HPDE6-E6E7 (cell line): ENCODE data around the gene CEP170B.
A peak's percentile ranks its signal among the peaks of the same experiment; 100 is the strongest.
"Not testable (repeated sequence)": the region's sequence is repeated elsewhere in the genome, so short reads cannot be mapped to it uniquely, and the experiment has no call there.

ENCODE experiments used
- DNase-seq: peaks from one replicate; pipeline ENCODE4 v3.0.0; 2011; ENCODE audit warnings: missing footprints; ENCODE audit errors: extremely low spot score

Gene CEP170B

DNA sequence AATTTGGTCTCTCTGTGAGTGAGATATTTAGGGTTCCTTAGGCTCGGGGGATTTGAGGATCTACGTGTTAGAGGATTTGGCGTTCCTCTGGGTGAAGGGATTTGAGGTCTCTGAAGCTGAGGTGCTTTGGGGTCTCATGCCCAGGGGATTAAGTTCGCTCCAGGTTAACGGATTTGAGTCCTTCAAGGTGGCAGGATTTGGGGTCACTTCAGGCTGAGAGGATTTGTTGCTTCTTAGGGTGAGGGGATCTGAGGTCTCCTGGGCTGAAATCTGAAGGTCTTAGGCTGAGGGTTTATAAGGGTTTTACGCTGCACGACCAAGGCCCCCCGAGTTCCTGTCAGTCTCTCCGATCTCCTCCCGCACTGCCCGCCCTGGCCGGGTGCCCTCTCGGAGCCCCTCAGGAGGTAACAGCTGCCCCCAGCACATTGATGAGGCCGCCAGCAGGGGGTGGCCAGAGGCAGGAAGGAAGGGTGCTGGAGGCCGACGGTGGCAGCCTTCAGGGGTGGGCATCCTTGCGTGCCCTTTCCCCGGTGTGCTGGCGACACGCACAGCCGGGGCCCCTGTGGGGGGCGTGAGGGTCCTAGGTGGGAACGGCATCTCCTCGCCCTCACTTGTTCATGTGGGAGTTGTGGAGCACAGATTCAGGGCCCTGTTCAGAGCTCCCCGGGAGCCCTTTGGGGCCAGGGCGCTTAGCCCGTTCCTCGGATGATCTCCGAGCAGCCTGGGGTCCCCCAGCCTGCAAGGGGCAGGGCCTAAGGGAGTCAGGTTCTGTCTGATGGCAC, 14.3 kb downstream of the CEP170B start:
- DNase-seq = no peak

DNA sequence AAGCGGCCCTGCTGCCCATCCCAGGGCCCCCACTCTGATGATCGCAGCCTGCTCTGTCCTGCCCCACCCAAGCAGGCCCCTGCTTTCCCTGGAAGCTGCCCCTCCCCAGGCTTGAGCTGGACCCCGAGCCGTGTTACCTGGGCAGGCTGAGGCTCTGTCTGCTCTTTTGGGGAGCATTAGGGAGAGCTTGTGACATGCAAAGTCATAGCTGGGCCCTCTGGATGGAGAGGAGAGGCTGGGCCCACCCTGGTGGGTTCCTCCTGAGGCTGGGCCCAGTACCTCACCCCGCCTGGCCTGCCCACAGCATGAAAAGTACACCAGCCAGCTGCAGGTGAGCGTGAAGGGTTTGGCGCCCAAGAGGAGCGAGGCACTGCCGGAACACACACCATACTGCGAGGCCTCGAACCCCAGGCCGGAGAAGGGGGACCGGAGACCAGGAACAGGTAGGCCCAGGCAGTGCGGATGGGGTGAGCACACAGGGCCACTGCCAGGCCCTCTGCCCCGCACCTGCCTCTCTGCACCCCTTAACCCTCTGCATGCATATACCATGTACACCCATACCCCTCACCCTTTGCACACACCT, 15.0 kb downstream of the CEP170B start:
- DNase-seq = no peak

DNA sequence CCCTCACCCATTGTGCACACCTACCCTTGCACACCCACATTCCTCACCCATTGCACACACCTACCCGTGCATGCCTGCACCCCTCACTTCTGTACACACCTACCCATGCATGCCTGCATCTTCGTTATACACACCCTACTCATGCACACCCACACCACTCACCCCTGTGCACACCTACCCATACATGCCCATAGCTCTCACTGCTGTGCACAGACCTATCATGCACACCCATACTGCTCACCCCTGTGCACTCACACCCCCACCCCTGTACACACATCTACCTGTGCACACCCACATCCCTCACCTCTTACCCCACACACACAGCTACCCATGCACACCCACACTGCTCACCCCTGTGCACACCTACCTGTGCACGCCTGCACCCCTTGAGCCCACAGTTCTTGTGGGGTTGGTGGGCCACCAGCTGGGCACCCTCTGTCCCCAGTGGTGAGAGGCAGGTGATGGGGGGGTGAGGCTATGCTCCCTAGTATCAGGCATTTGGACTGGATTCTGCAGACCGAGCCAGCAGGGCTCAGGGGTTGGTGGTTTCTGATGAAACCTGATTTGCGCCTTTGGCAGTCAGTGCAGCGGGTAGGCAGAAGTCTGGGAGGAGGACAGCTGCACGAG, 15.6 kb downstream of the CEP170B start:
- DNase-seq = no peak

DNA sequence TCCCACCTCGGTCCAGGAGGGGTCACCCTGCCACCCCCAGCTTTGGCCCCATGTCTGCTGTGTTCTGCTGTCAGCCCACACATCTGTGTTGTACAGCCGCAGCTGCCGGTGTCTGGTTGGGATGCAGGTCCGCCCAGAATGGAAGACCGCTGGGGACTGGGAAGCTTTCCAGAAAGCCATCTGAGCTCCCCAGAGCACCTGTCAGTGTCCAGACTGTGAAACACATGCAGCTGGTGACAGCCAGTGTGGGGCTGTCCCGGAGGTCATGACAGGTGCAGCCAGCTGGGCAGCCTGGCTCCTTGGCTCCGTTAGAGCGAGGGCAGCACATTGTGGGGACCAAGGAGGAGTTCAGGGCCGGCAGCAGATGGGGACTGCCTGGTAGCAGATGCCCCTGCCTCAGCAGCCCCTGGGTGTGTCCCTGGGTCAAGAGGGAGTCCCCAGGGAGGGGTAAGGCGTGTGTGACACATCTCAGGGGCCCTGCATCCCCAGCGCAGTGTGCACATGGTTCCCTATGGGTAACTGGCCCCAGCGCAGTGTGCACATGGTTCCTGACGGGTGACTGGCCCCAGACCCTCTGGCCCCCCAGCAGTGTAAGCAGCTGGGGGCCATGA, 16.4 kb downstream of the CEP170B start:
- DNase-seq = no peak

DNA sequence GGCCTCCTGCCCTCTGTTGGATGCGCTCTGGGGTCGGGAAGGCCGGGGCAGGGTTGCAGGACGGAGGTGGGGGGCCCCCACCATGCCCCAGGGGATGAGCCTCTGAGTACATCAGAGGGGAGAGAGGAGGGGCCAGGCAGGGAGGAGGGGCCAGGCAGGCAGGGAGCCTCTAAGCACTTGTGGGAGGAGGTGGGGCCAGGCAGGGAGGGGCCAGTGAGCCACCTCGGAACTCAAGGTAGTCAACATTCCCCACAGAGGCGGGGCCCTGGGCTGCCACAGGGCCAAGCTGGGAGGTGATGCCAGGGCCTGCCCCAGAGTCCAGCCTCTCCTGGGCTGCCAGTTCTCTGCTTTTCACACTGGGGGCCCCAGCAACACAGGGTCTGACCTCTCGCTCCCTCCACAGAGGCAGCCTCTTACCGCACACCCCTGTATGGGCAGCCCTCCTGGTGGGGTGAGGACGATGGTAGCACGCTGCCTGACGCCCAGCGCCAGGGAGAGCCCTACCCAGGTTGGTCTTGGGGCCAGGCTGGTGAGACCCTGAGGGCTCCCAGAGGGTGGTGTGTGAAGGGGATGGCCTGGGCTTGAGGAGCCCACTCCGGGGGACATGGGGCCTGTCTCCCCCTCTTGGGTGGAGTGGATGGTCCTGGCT, 17.4 kb downstream of the CEP170B start:
- peak; percentile 95 for DNase-seq

DNA sequence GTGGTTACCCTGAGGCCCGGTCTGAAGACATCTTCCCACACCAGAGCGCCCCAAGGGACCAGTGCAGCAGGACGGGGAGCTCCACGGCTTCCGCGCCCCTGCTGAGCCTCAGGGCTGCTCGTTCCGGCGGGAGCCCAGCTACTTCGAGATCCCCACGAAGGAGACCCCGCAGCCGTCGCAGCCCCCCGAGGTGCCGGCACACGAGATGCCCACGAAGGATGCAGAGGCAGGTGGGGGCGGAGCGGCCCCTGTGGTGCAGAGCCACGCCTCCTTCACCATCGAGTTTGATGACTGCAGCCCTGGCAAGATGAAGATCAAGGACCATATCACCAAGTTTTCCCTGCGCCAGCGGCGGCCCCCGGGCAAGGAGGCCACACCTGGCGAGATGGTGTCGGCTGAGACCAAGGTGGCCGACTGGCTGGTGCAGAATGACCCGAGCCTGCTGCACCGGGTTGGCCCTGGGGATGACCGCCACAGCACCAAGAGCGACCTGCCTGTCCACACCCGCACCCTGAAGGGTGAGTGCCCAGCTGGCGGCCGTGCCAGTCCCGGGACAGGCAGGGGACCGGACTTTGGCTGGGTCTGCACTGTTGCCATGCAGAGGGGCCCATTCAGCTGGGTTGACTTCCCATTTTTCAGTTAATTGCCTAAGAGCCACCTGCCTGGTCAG, 18.1 kb downstream of the CEP170B start:
- DNase-seq = no peak

DNA sequence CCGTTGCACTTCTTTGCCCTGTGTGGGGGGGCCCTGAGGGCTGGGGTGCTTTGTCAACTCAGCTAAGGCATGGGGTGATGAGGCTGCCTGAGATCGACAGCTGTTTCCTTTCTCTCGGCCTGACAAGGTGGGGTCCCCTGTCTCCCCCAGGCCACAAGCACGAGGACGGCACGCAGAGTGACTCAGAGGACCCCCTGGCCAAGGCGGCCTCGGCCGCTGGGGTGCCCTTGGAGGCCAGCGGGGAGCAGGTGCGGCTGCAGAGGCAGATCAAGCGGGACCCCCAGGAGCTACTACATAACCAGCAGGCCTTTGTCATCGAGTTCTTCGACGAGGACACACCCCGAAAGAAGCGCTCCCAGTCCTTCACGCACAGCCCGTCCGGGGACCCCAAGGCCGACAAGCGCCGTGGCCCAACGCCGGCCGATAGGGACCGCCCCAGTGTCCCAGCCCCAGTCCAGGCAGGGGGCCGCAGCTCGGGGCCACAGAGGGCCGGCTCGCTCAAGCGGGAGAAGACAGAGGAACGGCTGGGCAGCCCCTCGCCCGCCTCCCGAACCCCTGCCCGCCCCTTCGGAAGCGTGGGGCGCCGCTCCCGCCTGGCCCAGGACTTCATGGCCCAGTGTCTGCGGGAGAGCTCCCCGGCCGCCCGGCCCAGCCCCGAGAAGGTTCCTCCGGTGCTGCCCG, 18.8 kb downstream of the CEP170B start:
- no peak for DNase-seq

DNA sequence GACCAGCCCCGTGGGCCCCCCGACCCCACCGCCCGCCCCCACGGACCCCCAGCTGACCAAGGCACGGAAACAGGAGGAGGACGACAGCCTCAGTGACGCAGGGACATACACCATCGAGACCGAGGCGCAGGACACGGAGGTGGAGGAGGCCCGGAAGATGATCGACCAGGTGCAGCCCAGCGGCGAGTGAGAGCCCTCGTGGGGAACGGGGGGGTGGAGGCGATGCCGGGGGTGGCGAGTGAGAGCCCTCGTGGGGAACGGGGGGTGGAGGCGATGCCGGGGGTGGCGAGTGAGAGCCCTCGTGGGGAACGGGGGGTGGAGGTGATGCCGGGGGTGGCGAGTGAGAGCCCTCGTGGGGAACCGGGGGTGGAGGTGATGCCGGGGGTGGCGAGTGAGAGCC, 19.3 kb downstream of the CEP170B start:
- not testable (repeated sequence) for DNase-seq

DNA sequence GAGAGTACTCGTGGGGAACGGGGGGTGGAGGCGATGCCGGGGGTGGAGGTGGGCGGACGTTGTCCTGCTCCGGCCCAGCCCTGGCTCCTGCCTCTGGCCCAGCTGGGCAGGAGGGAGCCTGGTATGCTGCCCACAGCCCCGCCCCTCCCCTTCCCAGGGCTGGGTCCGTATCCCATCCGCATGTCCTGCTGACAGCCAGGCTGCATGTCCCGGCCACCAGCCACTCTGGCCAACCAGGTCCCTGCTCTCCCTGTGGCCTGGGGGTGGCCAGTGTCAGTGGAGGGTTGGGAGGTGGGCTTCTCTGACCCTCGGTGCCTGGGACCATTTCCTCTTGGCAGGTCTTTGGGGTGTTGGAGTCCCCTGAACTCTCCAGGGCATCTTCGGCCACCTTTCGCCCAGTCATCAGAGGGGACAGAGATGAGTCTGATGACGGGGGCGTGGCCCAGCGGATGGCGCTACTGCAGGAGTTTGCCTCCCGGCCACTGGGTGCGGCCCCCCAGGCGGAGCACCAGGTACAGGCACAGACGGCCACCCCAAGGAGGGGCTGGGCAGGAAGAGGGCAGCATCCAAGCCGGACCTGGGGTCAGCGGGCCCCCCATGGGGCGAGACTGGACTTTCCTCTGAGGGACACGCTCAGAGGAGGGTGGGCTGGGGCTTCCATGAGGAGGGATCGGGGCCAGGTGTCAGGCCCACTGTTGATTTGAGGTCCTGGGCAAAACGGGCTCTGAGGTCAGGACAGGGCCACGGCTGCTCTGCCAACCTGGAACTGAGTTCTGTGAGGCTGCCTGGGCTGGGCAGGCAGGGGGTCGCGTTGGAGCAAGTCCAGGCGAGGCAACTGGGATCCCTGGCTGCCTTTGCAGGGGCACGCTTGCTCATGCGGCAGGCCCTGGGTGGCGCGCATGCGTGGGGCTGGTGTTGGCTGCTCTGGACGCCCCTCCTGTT, 20.2 kb downstream of the CEP170B start:
- DNase-seq = no peak

DNA sequence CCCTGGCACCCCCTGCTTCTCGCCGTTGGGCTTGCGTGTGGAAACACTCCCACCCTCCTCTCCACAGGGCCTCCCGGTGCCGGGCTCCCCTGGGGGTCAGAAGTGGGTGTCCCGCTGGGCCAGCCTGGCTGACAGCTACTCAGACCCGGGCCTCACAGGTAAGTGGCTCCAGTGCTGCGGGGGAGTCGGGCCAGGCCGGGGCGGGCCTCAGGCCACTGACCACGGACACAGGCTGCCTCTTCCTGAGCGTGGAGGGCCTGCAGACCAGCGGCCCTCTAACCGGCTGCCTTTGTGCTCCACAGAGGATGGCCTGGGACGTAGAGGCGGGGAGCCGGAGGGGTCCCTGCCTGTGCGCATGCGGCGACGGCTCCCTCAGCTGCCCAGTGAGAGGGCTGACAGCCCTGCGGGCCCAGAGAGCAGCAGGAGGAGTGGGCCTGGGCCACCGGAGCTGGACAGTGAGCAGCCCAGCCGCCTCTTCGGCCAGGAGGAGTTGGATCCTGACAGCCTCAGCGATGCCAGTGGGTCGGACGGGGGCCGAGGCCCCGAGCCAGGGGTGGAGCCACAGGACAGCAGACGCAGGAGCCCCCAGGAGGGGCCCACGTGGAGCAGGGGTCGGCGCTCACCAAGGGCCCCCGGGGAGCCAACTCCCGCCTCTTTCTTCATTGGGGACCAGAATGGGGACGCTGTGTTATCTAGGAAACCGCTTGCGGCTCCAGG, 21.1 kb downstream of the CEP170B start:
- DNase-seq = no peak

DNA sequence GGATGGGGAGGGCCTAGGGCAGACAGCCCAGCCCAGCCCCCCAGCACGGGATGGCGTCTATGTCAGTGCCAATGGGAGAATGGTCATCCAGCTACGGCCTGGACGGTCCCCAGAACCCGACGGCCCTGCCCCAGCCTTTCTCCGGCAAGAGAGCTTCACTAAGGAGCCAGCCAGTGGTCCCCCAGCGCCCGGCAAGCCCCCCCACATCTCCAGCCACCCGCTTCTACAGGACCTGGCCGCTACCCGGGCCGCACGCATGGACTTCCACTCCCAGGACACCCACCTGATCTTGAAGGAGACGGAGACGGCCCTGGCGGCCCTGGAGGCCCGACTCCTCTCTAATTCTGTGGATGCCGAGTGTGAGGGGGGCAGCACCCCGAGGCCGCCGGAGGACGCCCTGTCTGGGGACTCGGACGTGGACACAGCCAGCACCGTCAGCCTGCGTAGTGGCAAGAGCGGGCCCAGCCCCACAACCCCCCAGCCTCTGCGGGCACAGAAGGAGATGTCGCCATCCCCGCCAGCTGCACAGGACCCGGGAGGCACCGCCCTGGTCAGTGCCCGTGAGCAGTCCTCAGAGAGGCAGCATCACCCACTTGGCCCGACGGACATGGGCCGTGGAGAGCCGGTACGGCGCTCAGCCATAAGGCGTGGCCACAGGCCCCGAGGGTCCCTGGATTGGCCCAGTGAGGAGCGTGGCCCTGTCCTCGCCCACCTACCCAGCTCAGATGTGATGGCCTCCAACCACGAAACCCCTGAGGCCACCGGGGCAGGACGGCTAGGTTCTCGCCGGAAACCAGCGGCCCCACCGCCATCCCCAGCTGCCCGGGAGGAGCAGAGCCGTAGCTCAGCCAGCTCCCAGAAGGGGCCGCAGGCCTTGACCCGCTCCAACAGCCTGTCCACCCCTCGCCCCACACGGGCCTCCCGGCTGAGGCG, 21.9 kb downstream of the CEP170B start:
- no peak for DNase-seq

DNA sequence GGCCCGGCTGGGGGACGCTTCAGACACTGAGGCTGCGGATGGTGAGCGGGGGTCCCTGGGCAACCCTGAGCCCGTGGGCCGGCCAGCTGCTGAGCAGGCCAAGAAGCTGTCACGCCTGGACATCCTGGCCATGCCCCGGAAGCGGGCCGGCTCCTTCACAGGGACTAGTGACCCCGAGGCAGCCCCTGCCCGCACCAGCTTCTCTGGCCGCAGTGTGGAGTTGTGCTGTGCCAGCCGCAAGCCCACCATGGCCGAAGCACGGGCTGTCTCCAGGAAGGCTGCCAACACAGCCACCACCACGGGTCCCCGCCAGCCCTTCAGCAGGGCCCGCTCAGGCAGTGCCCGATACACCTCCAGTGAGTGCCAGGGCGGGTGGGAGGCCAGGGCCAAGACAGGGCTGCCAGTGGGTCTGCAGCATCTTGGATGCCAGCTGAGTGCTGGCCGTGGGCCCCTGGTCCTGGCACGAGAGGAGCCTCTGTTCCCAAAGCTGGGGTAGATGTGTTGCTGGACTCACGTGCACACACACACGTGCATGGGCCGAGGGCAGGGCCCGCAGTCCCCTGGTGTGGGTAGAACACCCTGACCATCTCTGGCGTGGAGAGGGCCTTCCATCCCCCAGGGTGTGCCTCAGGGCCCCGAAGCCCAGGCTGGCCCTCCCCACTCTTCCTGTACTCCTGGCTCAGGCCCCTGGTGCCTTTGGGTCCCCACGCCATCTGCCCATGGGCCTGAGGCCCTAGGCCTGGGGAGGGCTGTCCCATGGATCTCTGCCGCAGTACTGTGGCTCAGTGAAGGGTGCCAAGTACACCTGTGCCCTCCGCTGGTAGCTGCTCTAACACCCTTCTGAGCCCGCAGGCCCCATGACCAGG, 22.8 kb downstream of the CEP170B start:
- DNase-seq = no peak

DNA sequence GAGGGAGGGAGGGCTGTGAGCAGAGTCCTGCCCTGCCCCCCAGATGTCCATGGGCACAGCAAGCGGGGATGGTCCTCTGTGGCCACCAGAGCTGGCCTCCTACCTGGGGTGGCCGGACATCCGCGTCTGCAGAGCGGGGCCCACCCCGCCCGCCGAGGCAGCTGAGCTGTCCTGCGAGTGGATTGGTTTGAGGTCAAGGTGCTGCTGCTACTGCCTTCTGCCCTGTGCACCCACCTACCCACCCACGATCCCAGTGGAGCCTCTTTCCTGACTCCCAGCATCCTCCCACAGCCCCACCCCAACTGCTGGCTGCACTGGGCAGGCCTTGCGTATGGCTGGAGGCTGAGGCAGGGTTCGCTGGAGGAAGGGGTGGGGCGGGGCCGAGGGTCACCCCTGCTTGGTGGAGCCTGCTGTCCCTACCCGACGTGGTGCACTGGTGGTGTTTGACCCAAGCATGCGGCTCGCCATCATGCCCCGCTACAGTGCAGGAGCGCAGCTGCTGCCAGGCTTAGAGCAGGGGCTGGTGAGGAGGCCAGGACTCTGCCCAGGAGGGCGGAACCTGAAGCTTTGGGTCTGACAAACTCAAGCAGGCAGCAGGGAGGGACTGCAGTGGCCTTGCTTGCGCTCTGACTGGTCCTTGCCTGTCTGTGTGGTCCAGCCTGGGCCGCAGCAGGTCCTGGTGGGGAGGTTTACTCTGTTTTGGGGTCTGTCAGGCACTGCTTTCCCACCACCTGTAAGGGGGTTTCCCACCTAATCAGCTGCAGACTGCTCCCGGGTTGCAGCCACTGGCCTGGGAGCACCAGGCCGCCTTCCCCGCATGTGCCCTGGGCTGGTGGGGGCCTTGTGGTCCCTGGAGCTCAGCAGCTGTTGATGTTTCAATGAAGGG, 23.7 kb downstream of the CEP170B start:
- no peak for DNase-seq

DNA sequence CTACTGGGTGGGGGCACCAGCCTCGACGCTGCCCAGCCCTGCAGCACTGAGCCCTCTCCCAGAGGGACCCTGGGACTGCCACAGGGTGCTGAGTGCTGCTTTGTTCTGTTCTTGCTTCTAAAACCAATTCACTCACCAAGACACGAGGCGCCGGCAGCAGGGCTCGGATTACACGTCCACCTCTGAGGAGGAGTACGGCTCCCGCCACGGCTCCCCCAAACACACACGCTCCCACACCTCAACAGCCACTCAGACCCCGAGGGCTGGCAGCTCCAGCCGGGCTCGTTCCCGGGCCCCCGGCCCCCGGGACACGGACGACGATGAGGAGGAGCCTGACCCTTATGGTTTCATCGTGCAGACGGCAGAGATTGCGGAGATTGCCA, 24.3 kb downstream of the CEP170B start:
- no peak for DNase-seq

DNA sequence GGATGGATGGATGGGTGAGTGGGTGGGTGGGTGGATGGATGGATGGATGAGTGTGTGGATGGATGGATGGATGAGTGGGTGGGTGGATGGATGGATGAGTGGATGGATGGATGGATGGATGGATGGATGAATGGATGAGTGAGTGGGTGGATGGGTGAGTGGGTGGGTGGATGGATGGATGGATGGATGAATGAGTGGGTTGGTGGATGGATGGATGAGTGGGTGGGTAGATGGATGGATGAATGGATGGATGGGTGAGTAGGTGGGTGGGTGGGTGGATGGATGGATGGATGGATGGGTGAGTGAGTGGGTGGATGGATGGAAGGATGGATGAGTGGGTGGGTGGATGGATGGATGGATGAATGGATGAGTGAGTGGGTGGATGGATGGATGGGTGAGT, 25.2 kb downstream of the CEP170B start:
- not testable (repeated sequence) for DNase-seq

DNA sequence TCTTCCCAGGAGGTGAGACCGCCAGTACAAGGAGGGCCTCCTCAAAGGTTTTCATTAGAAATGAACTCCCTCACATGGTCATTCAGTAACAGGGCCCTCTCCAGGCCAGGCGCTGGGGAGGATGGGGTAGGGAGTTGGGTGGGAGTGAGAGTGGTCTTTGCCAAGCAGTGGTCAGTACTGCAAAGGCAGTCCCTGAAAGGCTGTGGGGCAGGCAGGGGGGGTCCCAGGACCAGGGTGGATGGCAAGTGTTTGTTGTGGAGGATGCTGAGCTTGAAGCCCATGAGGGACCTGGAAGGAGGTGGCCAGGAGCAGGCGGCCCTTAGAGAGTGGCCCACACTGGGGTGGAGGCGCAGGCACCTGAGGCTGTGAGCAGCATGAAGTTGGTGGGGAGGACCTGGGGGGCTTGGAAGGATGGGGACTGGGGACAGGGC, 26.1 kb downstream of the CEP170B start:
- DNase-seq = no peak
